SK-N-SH (cell line): ENCODE data around the gene ZW10. TPM values are rescaled to one million over a fixed set of nuclear protein-coding genes. Genes with fewer than 3 reads are reported as not detected.

Experiments
- CTCF ChIA-PET: fragments of 300-600, 350-600 bp; formaldehyde crosslinking; extraction: SDS; loops from one replicate; lab custom pipeline; 2021; lab: Yijun Ruan, JAX
- POLR2A ChIA-PET: fragments of 350-600 bp; sonication (Branson Sonifier 250); formaldehyde crosslinking; extraction: SDS; loops from one replicate; lab custom pipeline; 2020; ENCODE audit warnings: antibody characterized with exemption, inconsistent platforms; lab: Yijun Ruan, JAX
- DNase-seq: peaks from one replicate; pipeline ENCODE4 v3.0.0; 2012
- H2AFZ ChIP-seq: fragments of 200-600 bp; sonication (generic); 2 replicates; pipeline ENCODE4 v1.8.1; 2016; ENCODE audit warnings: antibody characterized with exemption, mild to moderate bottlenecking, low read depth
- H3F3A ChIP-seq: fragments of 200-600 bp; sonication (generic); replicated peaks from 2 replicates; pipeline ENCODE3; 2016; ENCODE audit warnings: antibody characterized with exemption, mild to moderate bottlenecking; ENCODE audit not compliant: insufficient read depth
- H3K27ac ChIP-seq, 2 experiments: fragments of 200-500 bp in 1 of 2; fragments of 200-600 bp in 1 of 2; sonication (Bioruptor generic) in 1 of 2; sonication (generic), shearing (Covaris generic) in 1 of 2; 2 replicates each; pipeline versions ENCODE4 v1.5.1 to v1.6.1; 2014 to 2016; ENCODE audit warnings: low read depth in 2 of 2, inconsistent platforms in 1 of 2, low read length in 1 of 2, mild to moderate bottlenecking in 1 of 2, mixed read lengths in 1 of 2
- H3K27me3 ChIP-seq: fragments of 200-600 bp; sonication (generic), shearing (Covaris generic); 2 replicates; pipeline ENCODE4 v1.6.1; 2016; ENCODE audit warnings: mixed run types; ENCODE audit not compliant: insufficient read depth
- H3K36me3 ChIP-seq, 2 experiments: fragments of 200-500 bp in 1 of 2; fragments of 200-600 bp in 1 of 2; sonication (Bioruptor generic) in 1 of 2; sonication (generic) in 1 of 2; replicated peaks in 1 of 2; 2 replicates each; pipeline versions ENCODE3 to v1.5.1; 2014 to 2016; ENCODE audit warnings: low read length in 1 of 2, mild to moderate bottlenecking in 1 of 2; ENCODE audit not compliant: insufficient read depth in 2 of 2, control insufficient read depth in 1 of 2
- H3K4me1 ChIP-seq, 2 experiments: fragments of 200-500 bp in 1 of 2; fragments of 200-600 bp in 1 of 2; sonication (Bioruptor generic) in 1 of 2; sonication (generic), shearing (Covaris generic) in 1 of 2; 2 replicates each; pipeline versions ENCODE4 v1.5.1 to v1.6.1; 2014 to 2016; ENCODE audit warnings: low read depth in 1 of 2, low read length in 1 of 2, mixed run types in 1 of 2; ENCODE audit not compliant: insufficient read depth in 2 of 2, control insufficient read depth in 1 of 2
- H3K4me2 ChIP-seq: fragments of 200-600 bp; sonication (generic), shearing (Covaris generic); 2 replicates; pipeline ENCODE4 v1.6.1; 2017; ENCODE audit warnings: mixed run types
- H3K4me3 ChIP-seq, 2 experiments: fragments of 200-500 bp in 1 of 2; fragments of 200-600 bp in 1 of 2; sonication (Bioruptor generic) in 1 of 2; sonication (generic), shearing (Covaris generic) in 1 of 2; 2 replicates each; pipeline versions ENCODE4 v1.5.1 to v1.8.1; 2014 to 2016; ENCODE audit warnings: low read depth in 2 of 2, inconsistent platforms in 1 of 2, low read length in 1 of 2, mild to moderate bottlenecking in 1 of 2, mixed read lengths in 1 of 2, moderate library complexity in 1 of 2
- H3K79me2 ChIP-seq: fragments of 200-600 bp; sonication (generic); 2 replicates; pipeline ENCODE4 v1.8.1; 2017; ENCODE audit warnings: mild to moderate bottlenecking; ENCODE audit not compliant: insufficient read depth
- H3K9ac ChIP-seq: fragments of 200-600 bp; sonication (generic); 2 replicates; pipeline ENCODE4 v1.6.1; 2017; ENCODE audit warnings: mixed run types
- H3K9me2 ChIP-seq: fragments of 200-600 bp; sonication (generic); 2 replicates; pipeline ENCODE4 v1.6.1; 2017; ENCODE audit warnings: mixed run types
- H3K9me3 ChIP-seq: fragments of 200-600 bp; sonication (generic); 2 replicates; pipeline ENCODE4 v1.6.1; 2017; ENCODE audit warnings: mixed run types, mild to moderate bottlenecking, moderate library complexity
- H4K20me1 ChIP-seq: fragments of 200-600 bp; sonication (generic); 2 replicates; pipeline ENCODE4 v1.6.1; 2017; ENCODE audit warnings: mild to moderate bottlenecking, mixed run types; ENCODE audit not compliant: insufficient read depth
- CHD2 ChIP-seq: fragments of 150-350 bp; IDR thresholded peaks from 2 replicates; pipeline ENCODE4 v1.6.1; 2018; ENCODE audit warnings: low read length; ENCODE audit not compliant: partially characterized antibody
- CTCF ChIP-seq: fragments of 200-600 bp; sonication (generic); IDR thresholded peaks from 2 replicates; pipeline ENCODE4 v1.6.1; 2017; ENCODE audit warnings: antibody characterized with exemption, mild to moderate bottlenecking, moderate library complexity
- EP300 ChIP-seq, 2 experiments: IDR thresholded peaks; 2 replicates each; pipeline versions ENCODE4 v1.4.0 to v1.6.1; 2012; ENCODE audit warnings: borderline replicate concordance in 1 of 2, low read depth in 1 of 2, low read length in 1 of 2
- EZH2phosphoT487 ChIP-seq: fragments of 200-600 bp; sonication (generic); IDR thresholded peaks from 2 replicates; pipeline ENCODE4 v1.6.1; 2017; ENCODE audit warnings: low read depth, mixed run types, mild to moderate bottlenecking, antibody characterized with exemption, moderate library complexity, borderline replicate concordance
- FOSL2 ChIP-seq: IDR thresholded peaks from 2 replicates; pipeline ENCODE4 v1.4.0; 2012; ENCODE audit warnings: low read depth, mild to moderate bottlenecking, moderate library complexity, borderline replicate concordance
- GATA2 ChIP-seq: sonication (generic); formaldehyde crosslinking; IDR thresholded peaks from 2 replicates; pipeline ENCODE4 v1.5.0; 2020; ENCODE audit warnings: mild to moderate bottlenecking, missing genetic modification reagents
- JUND ChIP-seq: IDR thresholded peaks from 2 replicates; pipeline ENCODE4 v1.4.0; 2012
- MAX ChIP-seq: IDR thresholded peaks from 2 replicates; pipeline ENCODE4 v1.4.0; 2012; ENCODE audit warnings: low read depth
- MXI1 ChIP-seq: IDR thresholded peaks from 2 replicates; pipeline ENCODE4 v1.6.1; 2012; ENCODE audit warnings: mild to moderate bottlenecking, low read depth, low read length, improper control_type of control experiment
- NFIC ChIP-seq: IDR thresholded peaks from 2 replicates; pipeline ENCODE4 v1.4.0; 2012; ENCODE audit warnings: borderline replicate concordance
- RAD21 ChIP-seq: IDR thresholded peaks from 2 replicates; pipeline ENCODE4 v1.6.1; 2012; ENCODE audit warnings: mild to moderate bottlenecking, low read length
- RCOR1 ChIP-seq: fragments of 150-350 bp; IDR thresholded peaks from 2 replicates; pipeline ENCODE4 v1.6.1; 2017; ENCODE audit warnings: antibody characterized with exemption, low read length
- USF1 ChIP-seq: IDR thresholded peaks from 2 replicates; pipeline ENCODE4 v1.4.0; 2012; ENCODE audit warnings: low read depth, borderline replicate concordance
- YY1 ChIP-seq: IDR thresholded peaks from 2 replicates; pipeline ENCODE4 v1.4.0; 2012; ENCODE audit warnings: low read depth, mild to moderate bottlenecking
- ZBTB33 ChIP-seq: IDR thresholded peaks from 2 replicates; pipeline ENCODE4 v1.4.0; 2012; ENCODE audit warnings: low read depth, borderline replicate concordance
- WGBS: methylation state at CpG from one replicate; pipeline ENCODE4 v1.1.6; 2017; ENCODE audit warnings: low lambda C conversion rate; 5-methylcytosine and 5-hydroxymethylcytosine counted together
- polyA plus RNA-seq, 3 experiments: library from polyadenylated mRNA; depleted of rRNA; stranded (reverse); fragments of >200 nt; gene quantifications; 2 replicates each; pipeline ENCODE4 v1.2.3, GENCODE V29; 2012

The ZW10 gene
- polyA plus RNA-seq, 1 of the 3 experiments (the other 2 are of a cell fraction): 6.1 TPM

- 94% methylated on average over 3 of the region's 3 CpGs for WGBS
- H3F3A ChIP-seq: no peaks in the 10 kb centered on the region
- H3K9me3 ChIP-seq: no peaks in the 10 kb centered on the region
- H3K36me3 ChIP-seq: no peaks in the 10 kb centered on the region
- no peak overlapping the region for H3K4me3 ChIP-seq
- DNase-seq: no peak
- no peaks in the 10 kb centered on the region for H4K20me1 ChIP-seq
- CTCF ChIA-PET: interaction anchor here (0.6 to 2.2 kb wide), 13 partner anchors 10 to 436 kb away, joined by 3 to 12 read pairs (median 3); no protein-coding TSS in a partner anchor
- peaks cover 0 to 16% of the 10 kb centered on the region in 2 experiments; a peak in 2 of 4 replicates for H3K4me1 ChIP-seq
- no peaks in the 10 kb centered on the region for H3K79me2 ChIP-seq
- H2AFZ ChIP-seq: no peak overlapping the region
- H3K9ac ChIP-seq: no peak overlapping the region
- POLR2A ChIA-PET: no interaction called here
- H3K9me2 ChIP-seq: no peaks in the 10 kb centered on the region
- TF ChIP-seq CHD2: no peak
- no peak for TF ChIP-seq GATA2
- TF ChIP-seq CTCF: no peak
- no peak for TF ChIP-seq EP300 (IDR thresholded peaks at IDR 0.05; ENCODE audit: borderline replicate concordance in 1 of 2, low read depth in 1 of 2, low read length in 1 of 2)
- TF ChIP-seq RAD21: no peak
- no peak for TF ChIP-seq FOSL2
- no peak for TF ChIP-seq EZH2phosphoT487
- TF ChIP-seq MXI1: no peak
- TF ChIP-seq YY1: no peak
- no peak for TF ChIP-seq JUND
- no peak for TF ChIP-seq NFIC
- TF ChIP-seq RCOR1: no peak
- TF ChIP-seq MAX: no peak
- TF ChIP-seq ZBTB33: no peak
- no peak for TF ChIP-seq USF1
- TF ChIP-seq, all 33 proteins: peak for 0
- Histone ChIP-seq H3K27me3 (no peaks in the 10 kb centered on the region), H3K4me2 (no peak overlapping the region), H3K27ac (no peak overlapping the region)
Measured at GRCh38 chr11:113725913-113726312, 47.6 kb downstream of the ZW10 start.
